ENCODE measurements around the gene ATP2B3. TPM values are rescaled to one million over a fixed set of nuclear protein-coding genes. Genes with fewer than 3 reads are reported as not detected.
A peak's percentile ranks its signal among the peaks of the same experiment; 100 is the strongest.

Gene ATP2B3
- polyA plus RNA-seq, 1 donor from 2014 or later = not detected

- H3K9me3 Mint-ChIP-seq = no peaks in the 10 kb centered on the region
- H3K4me1 Mint-ChIP-seq = peaks cover 0 to 4% (median 0%) of the 10 kb centered on the region in 3 donors
- no peaks in the 10 kb centered on the region for H3K36me3 Mint-ChIP-seq
- H3K27ac Mint-ChIP-seq = no peak overlapping the region
- H3K4me3 Mint-ChIP-seq = no peak overlapping the region
- peaks cover 4% of the 10 kb centered on the region for H3K27me3 Mint-ChIP-seq
Measured at GRCh38 chrX:153551135-153551534, 33.7 kb downstream of the ATP2B3 start.

DNA sequence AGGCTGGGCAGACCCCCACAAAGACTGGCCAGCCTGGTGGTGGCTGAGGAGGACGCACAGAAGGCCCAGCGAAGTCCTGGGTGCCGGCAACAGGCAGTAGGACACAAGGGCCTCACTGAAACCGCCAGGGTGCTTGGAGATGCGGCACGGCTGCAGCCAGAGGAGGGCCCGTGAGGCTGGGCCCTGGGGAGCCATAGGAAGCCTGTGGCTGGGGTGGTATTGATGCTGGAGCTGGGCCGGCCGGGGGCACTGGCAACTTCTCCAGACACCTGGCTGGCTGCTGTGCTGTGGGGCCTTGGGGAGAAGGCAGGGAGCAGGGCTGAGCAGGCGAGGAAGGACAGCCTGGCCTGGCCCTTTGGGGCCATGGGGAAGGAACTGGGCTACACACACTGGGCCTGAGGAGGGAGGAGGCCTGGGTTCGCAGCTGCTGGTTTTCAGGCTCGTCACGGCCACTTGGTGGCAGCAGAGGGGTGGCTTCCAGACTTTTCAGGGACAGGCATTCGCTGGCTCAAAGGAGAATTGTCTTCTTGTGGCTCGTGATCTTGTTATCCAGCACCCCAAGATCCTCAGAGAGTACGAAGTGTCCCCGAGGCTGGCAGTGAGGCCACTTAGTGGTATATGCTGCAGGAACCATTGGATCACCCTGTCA is 37.2 kb downstream of the ATP2B3 start:
- Mint-ChIP-seq H3K9me3 (no peaks in the 10 kb centered on the region), H3K27ac (no peak overlapping the region), H3K4me1 (peaks cover 0 to 4% (median 0%) of the 10 kb centered on the region in 3 donors), H3K4me3 (no peak overlapping the region), H3K27me3 (peaks cover 3% of the 10 kb centered on the region), H3K36me3 (no peaks in the 10 kb centered on the region)

- Mint-ChIP-seq H3K9me3 (no peaks in the 10 kb centered on the region), H3K27me3 (peaks cover 3% of the 10 kb centered on the region), H3K4me3 (no peak overlapping the region), H3K27ac (no peak overlapping the region), H3K4me1 (peaks cover 0 to 4% (median 0%) of the 10 kb centered on the region in 3 donors), H3K36me3 (no peaks in the 10 kb centered on the region)
Measured at GRCh38 chrX:153556767-153557166, 39.3 kb downstream of the ATP2B3 start.

GRCh38 chrX:153557618-153558355 is 40.3 kb downstream of the ATP2B3 start:
- H3K4me1 Mint-ChIP-seq = peaks cover 0 to 4% (median 0%) of the 10 kb centered on the region in 3 donors
- no peak overlapping the region for H3K4me3 Mint-ChIP-seq
- H3K27ac Mint-ChIP-seq = no peak overlapping the region
- peaks cover 3% of the 10 kb centered on the region for H3K27me3 Mint-ChIP-seq
- no peaks in the 10 kb centered on the region for H3K36me3 Mint-ChIP-seq
- no peaks in the 10 kb centered on the region for H3K9me3 Mint-ChIP-seq

DNA sequence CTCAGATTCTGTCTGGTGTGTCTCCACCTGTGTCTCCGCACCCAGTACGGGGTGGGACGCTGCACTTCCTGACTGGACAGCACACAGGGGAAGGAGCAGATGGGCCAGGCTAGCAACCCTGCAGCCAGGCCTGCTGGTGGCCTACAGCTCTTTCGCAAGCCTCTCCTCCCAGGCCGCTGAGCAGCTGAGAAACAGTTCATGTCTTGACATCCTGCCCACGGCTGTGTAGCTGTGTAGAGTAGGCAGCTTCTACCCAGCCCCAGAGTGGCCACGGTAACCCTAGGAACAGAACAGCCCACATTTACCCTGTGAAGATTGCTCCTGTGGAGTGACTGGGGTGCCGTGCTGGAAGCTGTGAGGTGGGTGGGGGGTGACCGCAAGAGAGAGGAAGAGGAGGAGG is 42.6 kb downstream of the ATP2B3 start:
- H3K27ac Mint-ChIP-seq = no peak overlapping the region
- H3K4me3 Mint-ChIP-seq = no peak overlapping the region
- H3K27me3 Mint-ChIP-seq = peaks cover 3% of the 10 kb centered on the region
- H3K4me1 Mint-ChIP-seq = peaks cover 0 to 4% (median 0%) of the 10 kb centered on the region in 3 donors
- no peaks in the 10 kb centered on the region for H3K36me3 Mint-ChIP-seq
- H3K9me3 Mint-ChIP-seq = no peaks in the 10 kb centered on the region

- peaks cover 0 to 2% (median 0%) of the 10 kb centered on the region in 3 donors for H3K4me1 Mint-ChIP-seq
Measured at GRCh38 chrX:153560466-153560865, 43.0 kb downstream of the ATP2B3 start.

DNA sequence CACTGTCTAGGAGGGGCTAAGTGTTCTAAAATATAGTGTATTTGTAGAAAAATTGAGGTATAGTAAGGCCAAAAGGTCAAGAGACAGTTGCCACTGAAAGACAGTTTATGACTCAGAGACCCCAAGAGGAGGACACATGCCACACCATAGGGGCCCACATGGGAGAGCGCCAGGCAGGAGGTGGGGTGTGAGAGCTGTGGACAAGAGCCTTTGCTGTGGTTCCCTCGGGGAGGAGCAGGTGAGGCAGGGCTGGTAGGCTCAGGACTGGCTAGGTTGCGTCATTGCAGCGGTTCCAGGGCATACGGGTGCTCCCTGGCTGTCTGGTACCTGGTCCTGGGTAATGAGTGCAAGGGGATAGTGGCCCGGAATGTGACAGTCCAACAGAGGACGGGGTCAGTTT is 43.9 kb downstream of the ATP2B3 start:
- Mint-ChIP-seq H3K27ac (no peak overlapping the region), H3K36me3 (no peaks in the 10 kb centered on the region), H3K4me1 (no peaks in the 10 kb centered on the region), H3K9me3 (no peaks in the 10 kb centered on the region), H3K4me3 (no peak overlapping the region), H3K27me3 (peaks cover 2% of the 10 kb centered on the region)

More at GRCh38 chrX:153560466-153560865, 43.0 kb downstream of the ATP2B3 start:
- Mint-ChIP-seq H3K27me3 (peaks cover 3% of the 10 kb centered on the region), H3K4me3 (no peak overlapping the region), H3K27ac (no peak overlapping the region), H3K9me3 (no peaks in the 10 kb centered on the region), H3K36me3 (no peaks in the 10 kb centered on the region)

DNA sequence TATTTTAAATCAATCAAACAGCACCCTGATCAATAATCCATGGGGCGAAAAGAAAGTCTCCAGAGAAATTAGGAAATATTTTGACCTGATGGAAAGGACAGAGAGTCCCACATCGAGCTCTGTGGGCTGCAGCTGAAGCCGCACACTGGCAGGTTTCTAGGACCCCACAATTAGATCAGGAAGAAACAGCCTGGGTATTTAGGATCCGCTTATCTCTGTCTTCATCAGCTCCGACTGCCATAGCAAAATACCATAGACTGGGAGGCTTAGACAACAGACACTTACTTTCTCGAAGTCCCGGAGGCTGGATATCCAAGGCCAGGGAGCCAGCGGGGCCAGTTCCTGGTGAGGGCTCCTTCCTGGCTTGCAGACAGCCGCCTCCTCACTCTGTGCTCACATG is 45.1 kb downstream of the ATP2B3 start:
- Mint-ChIP-seq H3K9me3 (no peaks in the 10 kb centered on the region), H3K4me3 (no peak overlapping the region), H3K4me1 (no peaks in the 10 kb centered on the region), H3K27me3 (peaks cover 2% of the 10 kb centered on the region), H3K36me3 (no peaks in the 10 kb centered on the region), H3K27ac (no peak overlapping the region)

GRCh38 chrX:153564047-153564606 is 46.7 kb downstream of the ATP2B3 start:
- peaks cover 2% of the 10 kb centered on the region for H3K27me3 Mint-ChIP-seq
- H3K36me3 Mint-ChIP-seq = no peaks in the 10 kb centered on the region
- no peak overlapping the region for H3K4me3 Mint-ChIP-seq
- H3K27ac Mint-ChIP-seq = no peak overlapping the region
- H3K9me3 Mint-ChIP-seq = no peaks in the 10 kb centered on the region
- H3K4me1 Mint-ChIP-seq = no peaks in the 10 kb centered on the region

- H3K4me1 Mint-ChIP-seq = no peaks in the 10 kb centered on the region
- H3K4me3 Mint-ChIP-seq = no peak overlapping the region
Measured at GRCh38 chrX:153565996-153566580, 48.6 kb downstream of the ATP2B3 start.

GRCh38 chrX:153568451-153569011 is 51.1 kb downstream of the ATP2B3 start:
- H3K27ac Mint-ChIP-seq = no peak overlapping the region
- H3K9me3 Mint-ChIP-seq = no peaks in the 10 kb centered on the region
- H3K4me3 Mint-ChIP-seq = no peak overlapping the region
- peaks cover 2% of the 10 kb centered on the region for H3K27me3 Mint-ChIP-seq
- no peaks in the 10 kb centered on the region for H3K4me1 Mint-ChIP-seq
- no peaks in the 10 kb centered on the region for H3K36me3 Mint-ChIP-seq

More at GRCh38 chrX:153565996-153566580, 48.6 kb downstream of the ATP2B3 start:
- Mint-ChIP-seq H3K36me3 (no peaks in the 10 kb centered on the region), H3K27me3 (peaks cover 2% of the 10 kb centered on the region), H3K27ac (no peak overlapping the region), H3K9me3 (no peaks in the 10 kb centered on the region)

DNA sequence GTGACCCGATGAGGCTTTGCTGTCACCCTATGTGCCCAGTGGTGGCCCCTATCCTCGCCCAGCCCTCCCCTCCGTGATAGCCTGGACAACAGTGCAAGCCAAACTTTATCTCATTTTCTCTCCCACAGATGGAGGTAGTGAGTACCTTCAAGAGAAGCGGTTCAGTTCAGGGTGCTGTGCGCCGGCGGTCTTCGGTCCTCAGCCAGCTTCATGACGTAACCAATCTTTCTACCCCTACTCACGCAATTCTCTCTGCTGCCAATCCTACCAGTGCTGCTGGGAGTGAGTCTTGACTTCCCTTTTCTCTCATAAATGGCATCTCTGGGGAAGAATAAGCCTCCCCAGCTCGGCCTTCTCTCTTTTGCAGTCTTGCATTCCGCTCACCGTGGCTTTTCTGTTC is 52.0 kb downstream of the ATP2B3 start:
- Mint-ChIP-seq H3K36me3 (no peaks in the 10 kb centered on the region), H3K4me1 (peaks cover 0 to 3% (median 0%) of the 10 kb centered on the region in 3 donors), H3K27ac (no peak overlapping the region), H3K4me3 (no peak overlapping the region), H3K9me3 (no peaks in the 10 kb centered on the region), H3K27me3 (peaks cover 5% of the 10 kb centered on the region)

DNA sequence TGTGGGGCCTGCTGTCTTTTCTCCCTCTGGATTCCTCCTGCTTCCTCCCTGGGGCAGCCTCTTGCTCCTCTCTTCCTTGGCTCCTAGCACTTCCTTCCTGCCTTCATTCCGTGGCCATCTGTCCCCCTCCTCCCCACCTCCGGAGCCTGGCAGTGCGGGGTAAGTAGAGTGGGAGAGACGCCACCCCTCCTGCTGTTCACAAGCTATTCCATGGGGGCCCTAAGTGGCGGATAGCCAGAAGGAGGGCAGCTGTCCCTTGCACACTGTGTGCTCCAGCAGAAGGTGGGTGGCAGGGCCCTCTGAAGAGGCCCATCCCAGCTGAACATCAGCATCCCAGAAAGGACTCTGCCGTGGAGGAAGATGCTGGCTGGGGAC is 54.1 kb downstream of the ATP2B3 start:
- Mint-ChIP-seq H3K4me3 (no peak overlapping the region), H3K27ac (no peak overlapping the region), H3K4me1 (peaks cover 0 to 3% (median 0%) of the 10 kb centered on the region in 3 donors), H3K9me3 (no peaks in the 10 kb centered on the region), H3K36me3 (no peaks in the 10 kb centered on the region), H3K27me3 (peaks cover 7% of the 10 kb centered on the region)

GRCh38 chrX:153572601-153573000 is 55.2 kb downstream of the ATP2B3 start:
- Mint-ChIP-seq H3K9me3 (no peaks in the 10 kb centered on the region), H3K4me1 (peaks cover 0 to 3% (median 0%) of the 10 kb centered on the region in 3 donors), H3K27me3 (peaks cover 7% of the 10 kb centered on the region), H3K36me3 (no peaks in the 10 kb centered on the region), H3K27ac (no peak overlapping the region), H3K4me3 (peak overlapping the region in 1 of 4 donors; percentile 28)

DNA sequence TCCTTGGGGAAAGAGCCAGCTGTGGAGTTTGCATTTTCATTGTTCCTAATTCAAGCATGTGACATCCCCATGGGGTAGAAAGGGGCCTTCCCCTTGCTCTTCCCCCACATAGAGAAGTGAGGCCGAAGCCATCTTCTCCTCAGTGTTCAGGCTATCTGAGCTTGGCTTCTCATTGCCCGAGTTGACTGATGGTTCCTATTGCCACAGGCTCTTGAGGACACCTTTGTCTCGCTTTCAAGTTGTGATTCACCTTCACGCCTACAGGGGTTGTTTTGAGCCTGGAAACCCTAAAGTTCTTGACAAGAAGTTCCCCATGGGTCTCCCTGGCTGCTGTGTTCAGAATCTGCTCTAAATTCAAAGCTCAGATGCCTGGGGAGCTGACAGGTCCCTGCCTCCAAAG is 56.5 kb downstream of the ATP2B3 start:
- Mint-ChIP-seq H3K36me3 (no peaks in the 10 kb centered on the region), H3K9me3 (no peaks in the 10 kb centered on the region), H3K27me3 (peaks cover 7% of the 10 kb centered on the region), H3K27ac (peak overlapping the region in 1 of 3 donors; percentile 89), H3K4me1 (peaks cover 0 to 3% (median 0%) of the 10 kb centered on the region in 3 donors), H3K4me3 (no peak overlapping the region)
